Upper lobe of right lung (tissue), 1 donor: ENCODE results near the gene PGM5. TPM values are rescaled to one million over a fixed set of nuclear protein-coding genes. Genes with fewer than 3 reads are reported as not detected.

Experiments
- ATAC-seq: fragments of 200-7000 bp; cut with Tn5 transposase; one replicate; pipeline ENCODE4 v1.9.1; 2020; ENCODE audit warnings: mild to moderate bottlenecking, moderate library complexity
- DNase-seq: peaks from one replicate; pipeline ENCODE4 v3.0.0-alpha.2; 2020
- H3K27ac ChIP-seq: fragments of 200-600 bp; one replicate; pipeline ENCODE4 v1.8.0; 2022
- H3K27me3 ChIP-seq: fragments of 200-600 bp; one replicate; pipeline ENCODE4 v1.8.0; 2022; ENCODE audit warnings: mild to moderate bottlenecking
- H3K36me3 ChIP-seq: fragments of 200-600 bp; one replicate; pipeline ENCODE4 v1.8.0; 2022
- H3K4me1 ChIP-seq: fragments of 200-600 bp; one replicate; pipeline ENCODE4 v1.8.0; 2022
- H3K4me3 ChIP-seq: fragments of 200-600 bp; one replicate; pipeline ENCODE4 v1.8.0; 2022; ENCODE audit warnings: mild to moderate bottlenecking
- H3K9me3 ChIP-seq: fragments of 200-600 bp; one replicate; pipeline ENCODE4 v1.8.0; 2022
- intact Hi-C: fragments of 100-400 bp; cut with DNase I; formaldehyde crosslinking; loops from one replicate; pipeline ENCODE4 v1.11.0; 2022
- total RNA-seq: library from RNA; stranded (reverse); fragmentation: NEBNext Ultra II Directional; extraction: Animal tissue kit (Norgen Biotek cat#: 25700); gene quantifications from one replicate; pipeline ENCODE4 v1.2.1, GENCODE V29; 2021
- TF ChIP-seq, protein P1 (sequence below): fragments of 200-600 bp; IDR thresholded peaks from one replicate; pipeline ENCODE4 v1.8.0; 2022; ENCODE audit warnings: antibody characterized with exemption
- donor health status: DM: no; HTN: yes; CAD: no; lungs with severe emphysema.

Gene PGM5
- total RNA-seq, 1 donor from 2014 or later = 25.0 TPM

DNA sequence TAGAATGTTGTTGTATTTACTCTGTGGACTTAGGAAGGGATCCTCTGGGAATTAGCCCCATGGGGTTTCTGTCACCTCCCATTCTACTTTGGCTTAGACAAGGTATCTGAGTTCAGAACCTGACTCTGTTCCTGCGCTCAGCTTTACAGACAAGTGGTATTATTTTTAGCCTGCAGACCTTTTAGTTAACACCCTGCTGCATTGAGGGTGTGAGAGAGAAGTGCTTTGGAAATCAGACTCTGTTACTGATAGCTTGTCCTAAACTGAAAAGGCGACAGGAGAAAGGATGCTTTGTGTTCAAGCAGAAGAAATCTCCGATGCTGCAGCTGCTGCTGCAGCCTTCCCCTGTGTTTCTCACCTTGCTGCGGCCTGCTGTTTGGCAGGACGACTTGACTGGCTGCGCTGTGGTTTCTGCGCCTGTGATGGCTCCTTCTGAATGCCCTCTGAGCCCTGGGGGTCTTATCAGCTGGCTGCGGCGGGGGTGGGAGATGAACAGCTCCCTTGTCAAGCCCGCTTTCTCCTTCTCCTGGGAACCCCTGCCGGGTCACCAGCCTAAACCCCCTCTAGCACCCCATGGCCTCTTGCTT, 61.9 kb downstream of the PGM5 start:
- Histone ChIP-seq H3K27me3 (no peaks in the 10 kb centered on the region), H3K9me3 (no peaks in the 10 kb centered on the region), H3K36me3 (no peaks in the 10 kb centered on the region), H3K4me1 (no peaks in the 10 kb centered on the region), H3K27ac (no peak overlapping the region), H3K4me3 (no peak overlapping the region)
- intact Hi-C loops = no loop called here
- TF ChIP-seq, protein P1, sequence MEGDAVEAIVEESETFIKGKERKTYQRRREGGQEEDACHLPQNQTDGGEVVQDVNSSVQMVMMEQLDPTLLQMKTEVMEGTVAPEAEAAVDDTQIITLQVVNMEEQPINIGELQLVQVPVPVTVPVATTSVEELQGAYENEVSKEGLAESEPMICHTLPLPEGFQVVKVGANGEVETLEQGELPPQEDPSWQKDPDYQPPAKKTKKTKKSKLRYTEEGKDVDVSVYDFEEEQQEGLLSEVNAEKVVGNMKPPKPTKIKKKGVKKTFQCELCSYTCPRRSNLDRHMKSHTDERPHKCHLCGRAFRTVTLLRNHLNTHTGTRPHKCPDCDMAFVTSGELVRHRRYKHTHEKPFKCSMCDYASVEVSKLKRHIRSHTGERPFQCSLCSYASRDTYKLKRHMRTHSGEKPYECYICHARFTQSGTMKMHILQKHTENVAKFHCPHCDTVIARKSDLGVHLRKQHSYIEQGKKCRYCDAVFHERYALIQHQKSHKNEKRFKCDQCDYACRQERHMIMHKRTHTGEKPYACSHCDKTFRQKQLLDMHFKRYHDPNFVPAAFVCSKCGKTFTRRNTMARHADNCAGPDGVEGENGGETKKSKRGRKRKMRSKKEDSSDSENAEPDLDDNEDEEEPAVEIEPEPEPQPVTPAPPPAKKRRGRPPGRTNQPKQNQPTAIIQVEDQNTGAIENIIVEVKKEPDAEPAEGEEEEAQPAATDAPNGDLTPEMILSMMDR = no peak
- DNase-seq (no peak), ATAC-seq (no peak)

DNA sequence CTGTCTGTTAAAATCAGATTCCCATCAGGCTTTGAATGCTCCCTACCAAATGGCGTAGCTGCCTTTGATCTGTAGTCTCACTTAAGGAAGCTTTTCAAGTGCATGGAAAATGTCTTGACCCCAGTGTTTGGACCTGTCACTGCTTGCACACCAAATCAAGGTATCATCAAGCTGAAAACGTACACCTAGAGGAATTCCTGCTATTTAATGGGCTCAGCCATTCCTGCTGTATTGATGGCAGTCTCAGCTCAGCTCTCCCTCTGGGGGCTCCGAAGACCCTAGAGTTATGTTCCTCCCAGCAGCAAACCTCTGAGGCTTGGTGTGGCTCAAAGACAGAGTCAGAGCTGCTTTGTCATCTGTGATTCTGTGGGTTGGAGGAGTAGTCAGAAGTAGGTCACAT, 63.5 kb downstream of the PGM5 start:
- intact Hi-C loops = no loop called here
- Histone ChIP-seq H3K9me3 (no peaks in the 10 kb centered on the region), H3K4me3 (no peak overlapping the region), H3K4me1 (no peaks in the 10 kb centered on the region), H3K27ac (no peak overlapping the region), H3K36me3 (no peaks in the 10 kb centered on the region), H3K27me3 (no peaks in the 10 kb centered on the region)
- ATAC-seq (no peak), DNase-seq (no peak)
- TF ChIP-seq, protein P1 = no peak

DNA sequence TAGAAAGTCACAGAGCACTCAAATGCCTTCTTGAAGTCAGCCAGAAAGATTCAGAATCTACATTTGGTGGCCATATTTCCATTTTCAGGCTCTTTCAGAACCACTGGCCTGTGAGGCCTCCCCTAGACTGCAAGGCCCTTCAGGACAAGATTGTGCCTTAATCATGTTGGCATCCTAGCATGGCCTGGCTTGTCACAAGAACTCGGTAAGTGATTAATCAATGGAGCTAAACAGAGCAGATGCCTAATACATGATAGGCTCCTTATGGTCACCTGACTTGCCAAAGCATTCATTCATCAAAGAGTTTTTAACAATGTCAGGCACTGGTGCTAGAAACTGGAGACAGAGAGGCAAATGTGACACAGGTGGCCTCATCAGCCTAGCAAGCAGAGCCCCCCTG, 70.3 kb downstream of the PGM5 start:
- Histone ChIP-seq H3K27ac (no peak overlapping the region), H3K4me3 (no peak overlapping the region), H3K27me3 (no peaks in the 10 kb centered on the region), H3K9me3 (no peaks in the 10 kb centered on the region), H3K36me3 (no peaks in the 10 kb centered on the region), H3K4me1 (no peaks in the 10 kb centered on the region)
- DNase-seq (no peak), ATAC-seq (no peak)
- TF ChIP-seq, protein P1 = no peak
- intact Hi-C loops = no loop called here

DNA sequence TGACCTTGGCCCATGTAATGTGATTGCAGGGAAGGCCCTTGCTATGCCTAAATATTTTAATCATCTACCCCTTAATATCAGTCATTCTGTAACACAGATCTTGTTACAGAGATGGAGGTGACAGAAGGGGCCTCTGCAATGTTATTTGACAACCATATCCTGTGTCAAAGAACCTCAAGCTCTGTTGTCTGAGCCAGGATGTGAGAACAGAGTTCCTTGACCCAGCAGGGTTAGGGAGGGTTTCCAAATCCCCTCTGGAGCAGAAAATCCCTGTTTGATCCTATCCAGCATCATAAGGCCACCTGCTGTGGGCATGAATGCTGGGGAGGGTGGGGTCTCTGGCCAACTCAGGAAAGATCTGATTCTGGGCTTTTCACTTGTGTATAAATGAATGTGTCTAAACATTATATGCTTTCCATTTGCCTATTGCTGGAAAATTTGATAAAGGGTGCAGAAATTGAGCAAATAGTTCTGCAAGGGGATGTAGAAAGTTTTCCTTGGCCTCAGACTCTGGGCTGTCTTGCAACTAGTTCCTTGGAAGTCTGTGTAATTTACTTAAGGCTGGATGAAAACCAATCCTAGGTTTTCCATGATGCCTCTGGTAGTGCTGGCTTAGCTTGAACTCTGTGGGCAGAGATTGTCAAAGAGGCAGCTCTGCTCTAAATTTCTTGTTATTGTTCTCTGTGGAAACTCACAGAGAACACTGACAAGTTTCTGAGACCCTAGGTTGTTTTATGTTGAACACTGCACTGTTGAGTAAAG, 71.0 kb downstream of the PGM5 start:
- Histone ChIP-seq H3K36me3 (no peaks in the 10 kb centered on the region), H3K27ac (no peak overlapping the region), H3K4me1 (no peaks in the 10 kb centered on the region), H3K27me3 (no peaks in the 10 kb centered on the region), H3K4me3 (no peak overlapping the region), H3K9me3 (no peaks in the 10 kb centered on the region)
- intact Hi-C loops = no loop called here
- no peak for ATAC-seq
- TF ChIP-seq, protein P1 = no peak
- no peak for DNase-seq

DNA sequence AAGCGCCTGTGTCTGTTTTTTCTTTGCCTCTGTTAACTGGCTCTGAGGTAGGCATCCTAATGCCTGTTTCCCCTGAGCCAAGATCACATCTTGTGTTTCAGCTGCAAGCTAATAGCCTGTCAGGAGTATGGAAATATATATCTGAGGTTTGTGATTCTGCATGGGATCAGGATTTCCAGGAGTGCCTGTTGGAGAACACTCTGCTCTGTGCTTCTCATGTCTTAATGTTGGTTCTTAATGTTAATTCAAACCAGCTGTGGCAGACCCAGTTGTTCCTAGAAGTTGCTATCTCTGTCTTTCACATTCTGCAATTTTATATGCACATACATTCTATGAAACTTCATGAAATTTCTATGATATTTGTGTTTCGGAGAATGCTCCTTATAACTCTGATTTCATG, 72.1 kb downstream of the PGM5 start:
- Histone ChIP-seq H3K27ac (no peak overlapping the region), H3K4me1 (no peaks in the 10 kb centered on the region), H3K36me3 (no peaks in the 10 kb centered on the region), H3K9me3 (no peaks in the 10 kb centered on the region), H3K4me3 (no peak overlapping the region), H3K27me3 (no peaks in the 10 kb centered on the region)
- ATAC-seq = no peak
- intact Hi-C loops = no loop called here
- DNase-seq = no peak
- TF ChIP-seq, protein P1 = no peak
